HepG2 (cell line): ENCODE measurements around the gene PLA2G2A. TPM values are rescaled to one million over a fixed set of nuclear protein-coding genes. Genes with fewer than 3 reads are reported as not detected.

ENCODE experiments used
- ATAC-seq: fragments of 200-7000 bp; cut with Tn5 transposase; 3 replicates; pipeline ENCODE4 v1.9.1; 2020; ENCODE audit warnings: mild to moderate bottlenecking, moderate library complexity
- BruUV-seq: library from RNA; stranded (reverse); fragments of 400-500 nt; replicated peaks from 2 replicates; lab custom pipeline; 2021; lab: Mats Ljungman, UMichigan
- CTCF ChIA-PET: fragments of 300-600 bp; formaldehyde crosslinking; extraction: SDS; loops from one replicate; lab custom pipeline; 2021; ENCODE audit warnings: low total read pairs, inconsistent platforms, low intra/inter-chr PET ratio; lab: Yijun Ruan, JAX
- POLR2A ChIA-PET: fragments of 350-600 bp; sonication (Branson Sonifier 250); formaldehyde crosslinking; loops from one replicate; lab custom pipeline; 2020; ENCODE audit warnings: antibody characterized with exemption, inconsistent platforms; lab: Yijun Ruan, JAX
- DNase-seq: peaks from one replicate; pipeline ENCODE4 v3.0.0-alpha.2; 2015; ENCODE audit warnings: low spot score
- FAIRE-seq: peaks from 3 replicates; lab custom pipeline; 2011; peaks lifted over from hg19 to GRCh38; lab: Jason Lieb, UNC
- H2AFZ ChIP-seq: one replicate; pipeline ENCODE4 v1.6.1; 2011; ENCODE audit warnings: low read length, inconsistent platforms
- H3K27ac ChIP-seq: fragments of 300-600 bp; 3 replicates; pipeline ENCODE4 v1.8.0; 2011; ENCODE audit warnings: mixed run types, mild to moderate bottlenecking, mixed read lengths, low read length, inconsistent platforms; ENCODE audit not compliant: insufficient read depth; ENCODE audit errors: extremely low read length
- H3K27me3 ChIP-seq, 2 experiments: fragments of 200-600 bp in 1 of 2; 2 replicates in 1 of 2; 3 replicates in 1 of 2; pipeline versions ENCODE4 v1.6.0 to v1.8.0; 2011; ENCODE audit warnings: low read length in 2 of 2, mild to moderate bottlenecking in 2 of 2, moderate library complexity in 2 of 2, inconsistent platforms in 1 of 2; ENCODE audit not compliant: insufficient read depth in 2 of 2, control insufficient read depth in 1 of 2
- H3K36me3 ChIP-seq, 2 experiments: fragments of 200-600 bp in 1 of 2; replicated peaks in 1 of 2; 2 replicates in 1 of 2; 3 replicates in 1 of 2; pipeline versions ENCODE4 v1.5.1 to v1.8.0; 2011; ENCODE audit warnings: low read length in 2 of 2, inconsistent platforms in 1 of 2; ENCODE audit not compliant: insufficient read depth in 2 of 2, control insufficient read depth in 1 of 2
- H3K4me1 ChIP-seq: 2 replicates; pipeline ENCODE4 v1.5.1; 2012; ENCODE audit warnings: low read length, inconsistent platforms; ENCODE audit not compliant: insufficient read depth
- H3K4me2 ChIP-seq: 2 replicates; pipeline ENCODE4 v1.6.0; 2011; ENCODE audit warnings: low read depth, low read length, inconsistent platforms
- H3K4me3 ChIP-seq, 3 experiments: fragments of 200-600 bp in 1 of 3; sonication (generic), shearing (Covaris generic) in 1 of 3; replicated peaks in 1 of 3; 2 replicates each; pipeline ENCODE4 v1.5.1; 2011 to 2016; ENCODE audit warnings: low read length in 3 of 3, inconsistent platforms in 2 of 3, low read depth in 2 of 3, mild to moderate bottlenecking in 2 of 3, control low read depth in 1 of 3, mixed read lengths in 1 of 3; ENCODE audit not compliant: insufficient read depth in 1 of 3
- H3K79me2 ChIP-seq: one replicate; pipeline ENCODE4 v1.6.1; 2011; ENCODE audit warnings: low read length, inconsistent platforms; ENCODE audit not compliant: insufficient read depth
- H3K9ac ChIP-seq: 2 replicates; pipeline ENCODE4 v1.6.0; 2011; ENCODE audit warnings: mild to moderate bottlenecking, low read depth, low read length, inconsistent platforms; ENCODE audit not compliant: insufficient read depth
- H3K9me3 ChIP-seq: 2 replicates; pipeline ENCODE4 v1.5.1; 2012; ENCODE audit warnings: mild to moderate bottlenecking, low read length
- H4K20me1 ChIP-seq: 2 replicates; pipeline ENCODE4 v1.6.0; 2011; ENCODE audit warnings: inconsistent platforms, mild to moderate bottlenecking, low read length, moderate library complexity; ENCODE audit not compliant: insufficient read depth
- CHCHD3 ChIP-seq: sonication (generic); formaldehyde crosslinking; IDR thresholded peaks from 2 replicates; pipeline ENCODE4 v1.8.0; 2022; ENCODE audit warnings: mild to moderate bottlenecking, missing genetic modification reagents, moderate library complexity
- EZH2 ChIP-seq: conservative IDR thresholded peaks from 2 replicates; pipeline ENCODE4 v1.6.1; 2012; ENCODE audit warnings: mild to moderate bottlenecking, low read depth, low read length, moderate library complexity
- NR1H2 ChIP-seq: sonication (generic); formaldehyde crosslinking; IDR thresholded peaks from 2 replicates; pipeline ENCODE4 v1.8.1; 2022; ENCODE audit warnings: low read depth, missing genetic modification reagents, borderline replicate concordance
- POLR2G ChIP-seq: fragments of 200-400 bp; formaldehyde crosslinking; IDR thresholded peaks from 2 replicates; pipeline ENCODE4 v1.6.1; 2018; ENCODE audit warnings: mild to moderate bottlenecking, low read depth, low read length, moderate library complexity
- SMAD3 ChIP-seq: sonication (generic); formaldehyde crosslinking; IDR thresholded peaks from 2 replicates; pipeline ENCODE4 v1.4.0; 2020; ENCODE audit warnings: missing genetic modification reagents
- SP140L ChIP-seq: sonication (generic); formaldehyde crosslinking; IDR thresholded peaks from 2 replicates; pipeline ENCODE4 v1.4.0; 2020; ENCODE audit warnings: missing genetic modification reagents, borderline replicate concordance
- STAT5B ChIP-seq: sonication (generic); formaldehyde crosslinking; IDR thresholded peaks from 2 replicates; pipeline ENCODE4 v1.4.0; 2020; ENCODE audit warnings: missing genetic modification reagents
- ZNF101 ChIP-seq: sonication (generic); formaldehyde crosslinking; IDR thresholded peaks from 2 replicates; pipeline ENCODE4 v1.4.0; 2020; ENCODE audit warnings: mild to moderate bottlenecking, low read depth, missing genetic modification reagents, borderline replicate concordance
- ZNF12 ChIP-seq: sonication (generic); formaldehyde crosslinking; IDR thresholded peaks from 2 replicates; pipeline ENCODE4 v1.5.0; 2020; ENCODE audit warnings: missing genetic modification reagents
- ZNF224 ChIP-seq: sonication (generic); formaldehyde crosslinking; IDR thresholded peaks from 2 replicates; pipeline ENCODE4 v1.5.0; 2020; ENCODE audit warnings: mild to moderate bottlenecking, missing genetic modification reagents
- ZNF703 ChIP-seq: sonication (generic); formaldehyde crosslinking; IDR thresholded peaks from 2 replicates; pipeline ENCODE4 v1.5.1; 2020; ENCODE audit warnings: missing genetic modification reagents, mild to moderate bottlenecking, moderate library complexity, borderline replicate concordance
- ZNF761 ChIP-seq: sonication (generic); formaldehyde crosslinking; conservative IDR thresholded peaks from 2 replicates; pipeline ENCODE4 v1.4.0; 2020; ENCODE audit warnings: mild to moderate bottlenecking, missing genetic modification reagents
- WGBS: methylation state at CpG from one replicate; pipeline ENCODE4 v1.1.6; 2017; ENCODE audit warnings: low lambda C conversion rate; 5-methylcytosine and 5-hydroxymethylcytosine counted together
- in situ Hi-C: cut with HindIII; loops from 2 replicates; pipeline ENCODE4 v1.10.0; 2017; ENCODE audit warnings: low pct_unique_long_range_greater_than_20kb; ENCODE audit not compliant: extremely low pct_ligation_motif_present
- intact Hi-C: fragments of 100-400 bp; cut with micrococcal nuclease; formaldehyde crosslinking; loops from one replicate; pipeline ENCODE4 v1.10.0; 2022; ENCODE audit not compliant: unreplicated experiment
- polyA plus RNA-seq, 8 experiments: library from polyadenylated mRNA; depleted of rRNA in 3 of 8; stranded (reverse) in 7 of 8; unstranded in 1 of 8; fragments of >200 nt; fragmentation: Illumina TruSeq in 4 of 8; extraction: Trizol in 4 of 8; gene quantifications; 2 replicates each; pipeline versions ENCODE4 v1.2.1 to v1.2.3, GENCODE V29; 2011 to 2016; ENCODE audit warnings: low read depth in 4 of 8, missing spikeins in 1 of 8, mixed read lengths in 1 of 8; ENCODE audit not compliant: insufficient read depth in 1 of 8
- total RNA-seq, 5 experiments: library from RNA; depleted of rRNA; stranded (reverse); fragments of >200 nt; fragmentation: Illumina TruSeq; extraction: Trizol; gene quantifications; 2 replicates each; pipeline ENCODE4 v1.2.3, GENCODE V29; 2016; ENCODE audit warnings: low read depth in 1 of 5
- TF ChIP-seq, protein P1 (sequence below): sonication (generic); formaldehyde crosslinking; IDR thresholded peaks from 2 replicates; pipeline ENCODE4 v1.5.0; 2020; ENCODE audit warnings: mild to moderate bottlenecking, missing genetic modification reagents, borderline replicate concordance
- TF ChIP-seq, protein P2 (sequence below): sonication (generic); formaldehyde crosslinking; IDR thresholded peaks from 2 replicates; pipeline ENCODE4 v1.4.0; 2020; ENCODE audit warnings: missing genetic modification reagents, borderline replicate concordance
- TF ChIP-seq, protein P3 (sequence below): sonication (generic); formaldehyde crosslinking; IDR thresholded peaks from 2 replicates; pipeline ENCODE4 v1.4.0; 2020; ENCODE audit warnings: missing genetic modification reagents
- TF ChIP-seq, protein P4 (sequence below): sonication (generic); formaldehyde crosslinking; IDR thresholded peaks from 2 replicates; pipeline ENCODE4 v1.9.0; 2021; ENCODE audit warnings: missing genetic modification reagents, borderline replicate concordance

Gene PLA2G2A
- total and polyA plus RNA-seq, 2 of the 13 experiments (the other 11 are each of a cell fraction or from before 2014, with no cell fraction given), result 0.35 to 30.3 TPM

DNA sequence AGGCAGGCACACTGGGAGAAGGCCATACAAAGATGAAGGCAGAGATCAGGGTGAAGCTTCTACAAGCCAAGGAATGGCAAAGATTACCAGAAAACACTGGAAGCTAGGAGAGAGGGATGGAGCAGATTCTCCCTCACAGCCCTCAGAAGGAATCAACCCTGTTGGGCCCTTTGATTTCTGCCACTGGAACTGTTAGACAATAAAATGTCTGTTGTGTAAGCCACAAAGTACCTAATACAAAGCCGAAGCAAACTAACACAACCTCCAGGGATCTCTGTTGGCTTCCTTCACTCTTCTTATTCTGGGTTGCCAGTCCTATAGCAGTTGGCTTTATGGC lies 1.7 kb upstream of the PLA2G2A start:
- POLR2A ChIA-PET, result interaction anchor here (1.0 to 1.3 kb wide), 2 partner anchors 99 to 499 kb away, joined by 3 to 4 read pairs; partner anchors contain the start of gene OTUD3
- FAIRE-seq (no peak), DNase-seq (no peak), ATAC-seq (no peak)
- intact Hi-C loops, result no loop called here
- Histone ChIP-seq H3K4me3 (peak overlapping the region in 1 of 3 experiments; percentile 41; a peak in 2 of 6 replicates), H2AFZ (no peak overlapping the region), H3K79me2 (no peaks in the 10 kb centered on the region), H3K4me2 (peak overlapping the region; percentile 74), H3K36me3 (no peaks in the 10 kb centered on the region), H3K27ac (peak overlapping the region; percentile 67), H4K20me1 (no peaks in the 10 kb centered on the region), H3K9ac (peak overlapping the region; percentile 66), H3K9me3 (no peaks in the 10 kb centered on the region), H3K4me1 (peaks cover 72% of the 10 kb centered on the region), H3K27me3 (no peaks in the 10 kb centered on the region)
- CTCF ChIA-PET, result interaction anchor here (1.1 kb wide), 1 partner anchor 63 kb away, joined by 3 read pairs; no protein-coding TSS in a partner anchor
- in situ Hi-C loops, result no loop called here
- 0% methylated on average over 1 of the region's 1 CpG for WGBS
- BruUV-seq, result no TSS peak
- TF ChIP-seq ZNF761 (0 out of 2 replicates have a peak, but pooled peaks have one; percentile 36), SMAD3 (CRISPR knock-in tag) (no peak), NR1H2 (CRISPR knock-in tag) (no peak), ZNF12 (CRISPR knock-in tag) (no peak), POLR2G (peak; percentile 60), EZH2 (no peak), SP140L (CRISPR knock-in tag) (no peak), ZNF224 (CRISPR knock-in tag) (no peak), STAT5B (CRISPR knock-in tag) (no peak), ZNF703 (no peak), ZNF101 (CRISPR knock-in tag) (no peak), CHCHD3 (CRISPR knock-in tag) (no peak)
- TF ChIP-seq, protein P1, sequence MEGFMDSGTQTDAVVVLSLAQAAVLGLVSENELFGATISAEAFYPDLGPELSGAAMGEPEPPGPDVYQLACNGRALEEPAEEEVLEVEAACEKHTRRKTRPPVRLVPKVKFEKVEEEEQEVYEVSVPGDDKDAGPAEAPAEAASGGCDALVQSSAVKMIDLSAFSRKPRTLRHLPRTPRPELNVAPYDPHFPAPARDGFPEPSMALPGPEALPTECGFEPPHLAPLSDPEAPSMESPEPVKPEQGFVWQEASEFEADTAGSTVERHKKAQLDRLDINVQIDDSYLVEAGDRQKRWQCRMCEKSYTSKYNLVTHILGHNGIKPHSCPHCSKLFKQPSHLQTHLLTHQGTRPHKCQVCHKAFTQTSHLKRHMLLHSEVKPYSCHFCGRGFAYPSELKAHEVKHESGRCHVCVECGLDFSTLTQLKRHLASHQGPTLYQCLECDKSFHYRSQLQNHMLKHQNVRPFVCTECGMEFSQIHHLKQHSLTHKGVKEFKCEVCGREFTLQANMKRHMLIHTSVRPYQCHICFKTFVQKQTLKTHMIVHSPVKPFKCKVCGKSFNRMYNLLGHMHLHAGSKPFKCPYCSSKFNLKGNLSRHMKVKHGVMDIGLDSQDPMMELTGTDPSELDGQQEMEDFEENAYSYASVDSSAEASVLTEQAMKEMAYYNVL (CRISPR knock-in tag), result no peak
- TF ChIP-seq, protein P2, sequence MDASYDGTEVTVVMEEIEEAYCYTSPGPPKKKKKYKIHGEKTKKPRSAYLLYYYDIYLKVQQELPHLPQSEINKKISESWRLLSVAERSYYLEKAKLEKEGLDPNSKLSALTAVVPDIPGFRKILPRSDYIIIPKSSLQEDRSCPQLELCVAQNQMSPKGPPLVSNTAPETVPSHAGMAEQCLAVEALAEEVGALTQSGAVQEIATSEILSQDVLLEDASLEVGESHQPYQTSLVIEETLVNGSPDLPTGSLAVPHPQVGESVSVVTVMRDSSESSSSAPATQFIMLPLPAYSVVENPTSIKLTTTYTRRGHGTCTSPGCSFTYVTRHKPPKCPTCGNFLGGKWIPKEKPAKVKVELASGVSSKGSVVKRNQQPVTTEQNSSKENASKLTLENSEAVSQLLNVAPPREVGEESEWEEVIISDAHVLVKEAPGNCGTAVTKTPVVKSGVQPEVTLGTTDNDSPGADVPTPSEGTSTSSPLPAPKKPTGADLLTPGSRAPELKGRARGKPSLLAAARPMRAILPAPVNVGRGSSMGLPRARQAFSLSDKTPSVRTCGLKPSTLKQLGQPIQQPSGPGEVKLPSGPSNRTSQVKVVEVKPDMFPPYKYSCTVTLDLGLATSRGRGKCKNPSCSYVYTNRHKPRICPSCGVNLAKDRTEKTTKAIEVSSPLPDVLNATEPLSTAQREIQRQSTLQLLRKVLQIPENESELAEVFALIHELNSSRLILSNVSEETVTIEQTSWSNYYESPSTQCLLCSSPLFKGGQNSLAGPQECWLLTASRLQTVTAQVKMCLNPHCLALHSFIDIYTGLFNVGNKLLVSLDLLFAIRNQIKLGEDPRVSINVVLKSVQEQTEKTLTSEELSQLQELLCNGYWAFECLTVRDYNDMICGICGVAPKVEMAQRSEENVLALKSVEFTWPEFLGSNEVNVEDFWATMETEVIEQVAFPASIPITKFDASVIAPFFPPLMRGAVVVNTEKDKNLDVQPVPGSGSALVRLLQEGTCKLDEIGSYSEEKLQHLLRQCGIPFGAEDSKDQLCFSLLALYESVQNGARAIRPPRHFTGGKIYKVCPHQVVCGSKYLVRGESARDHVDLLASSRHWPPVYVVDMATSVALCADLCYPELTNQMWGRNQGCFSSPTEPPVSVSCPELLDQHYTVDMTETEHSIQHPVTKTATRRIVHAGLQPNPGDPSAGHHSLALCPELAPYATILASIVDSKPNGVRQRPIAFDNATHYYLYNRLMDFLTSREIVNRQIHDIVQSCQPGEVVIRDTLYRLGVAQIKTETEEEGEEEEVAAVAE (CRISPR knock-in tag), result 0 out of 2 replicates have a peak, but pooled peaks have one; percentile 52
- TF ChIP-seq, protein P3, sequence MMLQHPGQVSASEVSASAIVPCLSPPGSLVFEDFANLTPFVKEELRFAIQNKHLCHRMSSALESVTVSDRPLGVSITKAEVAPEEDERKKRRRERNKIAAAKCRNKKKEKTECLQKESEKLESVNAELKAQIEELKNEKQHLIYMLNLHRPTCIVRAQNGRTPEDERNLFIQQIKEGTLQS (CRISPR knock-in tag), result no peak
- TF ChIP-seq, protein P4, sequence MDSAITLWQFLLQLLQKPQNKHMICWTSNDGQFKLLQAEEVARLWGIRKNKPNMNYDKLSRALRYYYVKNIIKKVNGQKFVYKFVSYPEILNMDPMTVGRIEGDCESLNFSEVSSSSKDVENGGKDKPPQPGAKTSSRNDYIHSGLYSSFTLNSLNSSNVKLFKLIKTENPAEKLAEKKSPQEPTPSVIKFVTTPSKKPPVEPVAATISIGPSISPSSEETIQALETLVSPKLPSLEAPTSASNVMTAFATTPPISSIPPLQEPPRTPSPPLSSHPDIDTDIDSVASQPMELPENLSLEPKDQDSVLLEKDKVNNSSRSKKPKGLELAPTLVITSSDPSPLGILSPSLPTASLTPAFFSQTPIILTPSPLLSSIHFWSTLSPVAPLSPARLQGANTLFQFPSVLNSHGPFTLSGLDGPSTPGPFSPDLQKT (CRISPR knock-in tag), result no peak
